Activated T-cell treated with anti-CD3 and anti-CD28 coated beads, Interleukin-2, amount 50 U/mL, for 24 hours (primary cell): ENCODE results near the gene PIP4K2A.
A peak's percentile ranks its signal among the peaks of the same experiment; 100 is the strongest.
"Not testable (repeated sequence)": the region's sequence is repeated elsewhere in the genome, so short reads cannot be mapped to it uniquely, and the experiment has no call there.

Source experiments
- DNase-seq: peaks from one replicate; pipeline ENCODE4 v3.0.0-alpha.2; 2020
- H3K27ac Mint-ChIP-seq: 2 replicates; pipeline ENCODE4 v1.8.0; 2020; ENCODE audit warnings: mild to moderate bottlenecking, mixed read lengths
- H3K27me3 Mint-ChIP-seq: 2 replicates; pipeline ENCODE4 v1.8.0; 2020; ENCODE audit warnings: mixed read lengths
- H3K36me3 Mint-ChIP-seq: 2 replicates; pipeline ENCODE4 v1.8.0; 2020; ENCODE audit warnings: low read depth, mixed read lengths
- H3K4me1 Mint-ChIP-seq: 2 replicates; pipeline ENCODE4 v1.8.0; 2020; ENCODE audit warnings: low read depth, mixed read lengths
- H3K4me3 Mint-ChIP-seq: 2 replicates; pipeline ENCODE4 v1.8.0; 2020; ENCODE audit warnings: mild to moderate bottlenecking, moderate library complexity, mixed read lengths
- H3K9me3 Mint-ChIP-seq: 2 replicates; pipeline ENCODE4 v1.8.0; 2020; ENCODE audit warnings: mixed read lengths

Gene PIP4K2A

GRCh38 chr10:22512015-22512414 lies 202.4 kb downstream of the PIP4K2A start:
- H3K27ac Mint-ChIP-seq, H3K36me3 Mint-ChIP-seq, H3K9me3 Mint-ChIP-seq, H3K4me1 Mint-ChIP-seq, DNase-seq, H3K4me3 Mint-ChIP-seq: not testable (repeated sequence)
- peaks cover 41% of the 10 kb centered on the region for H3K27me3 Mint-ChIP-seq

DNA sequence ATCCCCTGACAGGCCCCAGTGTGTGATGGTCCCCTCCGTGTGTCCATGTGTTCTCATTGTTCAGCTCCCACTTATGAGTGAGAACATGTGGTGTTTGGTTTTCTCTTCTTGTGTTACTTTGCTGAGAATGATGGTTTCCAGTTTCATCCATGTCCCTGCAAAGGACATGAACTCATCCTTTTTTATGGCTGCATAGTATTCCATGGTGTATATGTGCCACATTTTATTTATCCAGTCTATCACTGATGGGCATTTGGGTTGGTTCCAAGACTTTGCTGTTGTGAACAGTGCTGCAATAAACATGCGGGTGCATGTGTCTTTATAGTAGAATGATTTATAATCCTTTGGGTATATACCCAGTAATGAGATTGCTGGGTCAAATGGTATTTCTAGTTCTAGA lies 206.2 kb downstream of the PIP4K2A start:
- H3K36me3 Mint-ChIP-seq, DNase-seq, H3K4me3 Mint-ChIP-seq, H3K27ac Mint-ChIP-seq, H3K9me3 Mint-ChIP-seq: not testable (repeated sequence)
- Mint-ChIP-seq H3K27me3 (peaks cover 29% of the 10 kb centered on the region), H3K4me1 (peaks cover 13% of the 10 kb centered on the region)

DNA sequence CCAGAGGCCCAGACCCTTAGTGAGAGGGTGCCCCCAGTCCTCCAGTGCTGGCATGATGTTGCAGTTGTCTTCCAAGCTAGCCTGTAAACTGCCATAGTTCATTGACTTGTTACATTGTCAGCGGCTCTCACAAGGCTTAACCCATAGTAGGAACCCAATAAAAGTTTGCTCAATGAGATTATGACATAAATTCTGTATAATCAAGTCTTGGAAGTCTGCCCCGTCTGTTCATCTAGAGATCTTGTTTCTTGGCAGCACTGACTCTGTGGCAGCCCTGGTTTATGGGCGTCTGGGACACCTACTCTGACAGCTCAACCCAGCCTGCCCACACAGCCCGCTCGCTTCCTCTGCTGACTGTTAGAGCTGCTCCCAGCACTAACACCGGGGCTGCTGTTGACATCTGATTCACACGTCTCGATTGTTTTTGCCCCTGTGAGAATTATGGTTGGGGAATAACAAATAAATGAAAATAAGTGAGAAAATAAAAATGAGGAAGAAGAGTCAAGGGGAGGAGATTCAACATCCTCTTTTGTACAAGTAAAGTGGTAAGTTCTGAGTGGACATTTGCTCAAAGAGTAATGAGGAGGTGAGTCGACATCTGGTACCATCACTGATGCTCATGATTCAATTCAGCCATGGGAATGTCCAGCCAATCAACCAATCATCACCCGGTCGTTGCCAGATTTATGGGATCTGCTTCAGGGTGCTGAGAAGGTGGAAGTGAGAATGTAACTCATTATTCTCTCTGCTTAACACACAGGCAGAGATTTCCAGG lies 208.3 kb downstream of the PIP4K2A start:
- H3K27me3 Mint-ChIP-seq, result peaks cover 15% of the 10 kb centered on the region
- H3K9me3 Mint-ChIP-seq, result no peaks in the 10 kb centered on the region
- peaks cover 13% of the 10 kb centered on the region for H3K4me1 Mint-ChIP-seq
- no peaks in the 10 kb centered on the region for H3K36me3 Mint-ChIP-seq
- no peak overlapping the region for H3K27ac Mint-ChIP-seq
- no peak overlapping the region for H3K4me3 Mint-ChIP-seq
- DNase-seq, result peak; percentile 59

DNA sequence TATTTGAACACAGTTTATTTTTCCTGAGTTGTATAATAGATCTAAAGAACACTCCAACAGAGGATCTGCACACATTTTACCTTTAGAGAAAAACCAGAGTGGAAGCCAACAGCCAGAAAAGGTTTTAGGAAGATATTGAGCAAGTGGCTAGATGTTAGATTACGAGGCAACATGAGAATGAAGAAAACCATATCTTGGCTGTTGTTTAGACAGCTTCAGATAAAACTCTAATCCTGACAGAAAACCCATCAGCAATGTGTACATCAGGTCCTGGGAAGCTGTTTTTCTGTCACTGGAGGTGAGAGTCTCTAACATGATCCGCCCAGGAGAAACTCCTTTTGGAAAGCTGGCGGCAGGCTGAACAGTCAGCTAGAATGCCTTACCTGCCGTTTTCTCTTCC lies 209.6 kb downstream of the PIP4K2A start:
- H3K9me3 Mint-ChIP-seq, result no peaks in the 10 kb centered on the region
- no peaks in the 10 kb centered on the region for H3K36me3 Mint-ChIP-seq
- H3K27me3 Mint-ChIP-seq, result peaks cover 17% of the 10 kb centered on the region
- no peak overlapping the region for H3K4me3 Mint-ChIP-seq
- peaks cover 13% of the 10 kb centered on the region for H3K4me1 Mint-ChIP-seq
- H3K27ac Mint-ChIP-seq, result no peak overlapping the region
- DNase-seq, result no peak

GRCh38 chr10:22503315-22504088 lies 210.9 kb downstream of the PIP4K2A start:
- H3K4me3 Mint-ChIP-seq, result no peak overlapping the region
- H3K36me3 Mint-ChIP-seq, result no peaks in the 10 kb centered on the region
- no peak for DNase-seq
- H3K27ac Mint-ChIP-seq, result no peak overlapping the region
- no peaks in the 10 kb centered on the region for H3K9me3 Mint-ChIP-seq
- peaks cover 10% of the 10 kb centered on the region for H3K27me3 Mint-ChIP-seq
- H3K4me1 Mint-ChIP-seq, result peaks cover 13% of the 10 kb centered on the region

DNA sequence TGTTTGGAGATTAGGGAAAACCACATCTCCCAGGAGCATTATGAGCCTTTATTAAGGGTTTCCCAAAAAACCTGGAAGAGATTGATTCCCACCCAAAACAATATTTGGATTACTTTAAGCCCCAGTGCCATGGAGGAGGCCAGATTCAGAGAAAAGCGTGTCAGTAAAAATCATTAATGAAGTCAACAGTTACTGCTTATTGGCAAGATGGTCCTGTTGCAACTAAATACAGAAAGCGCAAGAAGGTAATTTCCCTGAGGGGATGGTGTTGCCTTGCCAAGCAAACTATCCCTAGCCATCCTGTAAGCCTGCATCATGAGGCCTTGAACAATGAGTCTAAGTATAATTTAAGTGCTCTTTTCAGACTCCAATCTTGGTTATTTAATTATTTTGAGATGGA lies 212.5 kb downstream of the PIP4K2A start:
- no peak overlapping the region for H3K27ac Mint-ChIP-seq
- H3K36me3 Mint-ChIP-seq, result no peaks in the 10 kb centered on the region
- H3K4me1 Mint-ChIP-seq, result peaks cover 10% of the 10 kb centered on the region

GRCh38 chr10:22501413-22501812 lies 213.0 kb downstream of the PIP4K2A start:
- Mint-ChIP-seq H3K27ac (no peak overlapping the region), H3K4me1 (peaks cover 8% of the 10 kb centered on the region), H3K27me3 (peaks cover 4% of the 10 kb centered on the region), H3K36me3 (no peaks in the 10 kb centered on the region), H3K9me3 (no peaks in the 10 kb centered on the region), H3K4me3 (no peak overlapping the region)
- no peak for DNase-seq

More for the DNA sequence above, 212.5 kb downstream of the PIP4K2A start:
- H3K9me3 Mint-ChIP-seq, result no peaks in the 10 kb centered on the region
- no peak for DNase-seq
- peaks cover 4% of the 10 kb centered on the region for H3K27me3 Mint-ChIP-seq
- no peak overlapping the region for H3K4me3 Mint-ChIP-seq

DNA sequence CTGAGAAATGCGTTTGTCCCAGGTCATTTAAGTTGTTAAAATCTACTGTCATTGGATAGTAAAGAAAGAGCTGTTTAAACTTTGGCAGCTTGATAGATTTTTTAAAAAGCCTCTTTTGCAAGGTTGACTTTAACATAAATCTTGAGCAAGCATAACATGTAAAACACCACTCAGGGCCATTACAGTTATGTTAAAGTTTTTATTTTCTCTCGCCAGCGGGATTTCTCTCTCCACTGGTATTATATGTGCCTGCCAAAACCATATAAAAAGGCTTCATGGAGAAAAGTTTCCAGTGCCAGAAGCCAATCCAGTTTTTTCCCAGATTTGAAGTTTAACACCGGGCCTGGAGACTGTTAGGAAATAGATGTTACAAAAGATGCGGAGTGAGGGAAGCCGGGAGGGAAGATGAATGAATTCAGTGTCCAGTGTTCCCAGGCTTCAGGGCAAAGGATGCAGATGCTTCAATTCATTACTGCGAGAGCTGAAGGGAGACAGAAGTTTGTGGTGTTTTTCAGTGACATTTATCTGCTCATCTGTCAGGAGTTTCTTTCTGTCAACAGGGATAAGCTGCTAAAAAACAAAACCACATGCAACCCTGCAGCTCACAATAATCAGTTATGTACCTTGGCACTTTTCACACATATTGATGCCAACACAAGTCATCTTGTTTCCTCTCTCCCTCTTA lies 213.6 kb downstream of the PIP4K2A start:
- Mint-ChIP-seq H3K27me3 (peaks cover 4% of the 10 kb centered on the region), H3K4me3 (no peak overlapping the region), H3K9me3 (no peaks in the 10 kb centered on the region), H3K4me1 (peaks cover 1% of the 10 kb centered on the region), H3K36me3 (no peaks in the 10 kb centered on the region), H3K27ac (no peak overlapping the region)
- DNase-seq, result no peak

DNA sequence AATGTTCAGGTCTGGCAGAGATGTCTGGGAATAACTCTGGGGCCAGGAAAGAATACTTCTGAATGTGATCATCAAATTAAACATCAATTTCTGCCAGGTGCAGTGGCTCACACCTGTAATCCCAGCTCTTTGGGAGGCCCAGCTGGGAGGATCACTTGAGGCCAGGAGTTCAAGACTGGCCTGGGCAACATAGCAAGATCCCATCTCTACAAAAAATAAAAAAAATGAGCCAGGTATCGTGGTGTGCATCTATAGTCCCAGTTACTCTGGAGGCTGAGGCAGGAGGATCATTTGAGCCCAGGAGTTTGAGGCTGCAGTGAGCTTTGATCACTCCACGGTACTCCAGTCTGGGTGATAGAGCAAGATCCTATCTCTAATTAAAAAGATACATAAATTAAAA lies 214.4 kb downstream of the PIP4K2A start:
- H3K4me3 Mint-ChIP-seq, H3K4me1 Mint-ChIP-seq, H3K27ac Mint-ChIP-seq: not testable (repeated sequence)

GRCh38 chr10:22495396-22495795 lies 219.0 kb downstream of the PIP4K2A start:
- Mint-ChIP-seq H3K27ac (no peak overlapping the region), H3K36me3 (no peaks in the 10 kb centered on the region)
- DNase-seq, result no peak

More for the DNA sequence above, 214.4 kb downstream of the PIP4K2A start:
- not testable (repeated sequence) for H3K36me3 Mint-ChIP-seq, H3K9me3 Mint-ChIP-seq, H3K27me3 Mint-ChIP-seq, DNase-seq

DNA sequence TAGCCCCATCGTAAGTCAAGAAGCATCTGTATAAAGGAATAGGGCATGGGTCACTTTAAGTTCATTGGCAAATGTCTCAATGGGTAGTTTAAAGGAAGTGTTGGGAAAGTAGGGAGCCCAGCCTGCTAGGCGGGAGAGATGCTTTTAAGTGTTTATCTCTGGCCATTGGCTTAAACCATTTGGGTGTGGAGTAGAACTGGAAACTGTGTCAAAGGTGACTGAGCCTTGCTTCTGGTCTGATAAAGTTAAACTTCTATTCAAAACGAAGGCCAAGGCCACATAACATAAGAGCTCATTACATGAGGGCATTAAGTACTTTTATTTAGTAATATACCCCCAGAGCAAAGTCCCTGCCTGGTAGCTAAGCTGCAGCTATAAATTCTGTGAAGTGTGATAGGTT lies 220.4 kb downstream of the PIP4K2A start:
- Mint-ChIP-seq H3K27ac (no peak overlapping the region), H3K27me3 (peaks cover 9% of the 10 kb centered on the region), H3K4me3 (no peak overlapping the region), H3K4me1 (peaks cover 19% of the 10 kb centered on the region), H3K9me3 (no peaks in the 10 kb centered on the region), H3K36me3 (no peaks in the 10 kb centered on the region)
- DNase-seq, result no peak

More at GRCh38 chr10:22495396-22495795, 219.0 kb downstream of the PIP4K2A start:
- peaks cover 19% of the 10 kb centered on the region for H3K4me1 Mint-ChIP-seq
- no peaks in the 10 kb centered on the region for H3K9me3 Mint-ChIP-seq
- H3K27me3 Mint-ChIP-seq, result peaks cover 11% of the 10 kb centered on the region
- no peak overlapping the region for H3K4me3 Mint-ChIP-seq

DNA sequence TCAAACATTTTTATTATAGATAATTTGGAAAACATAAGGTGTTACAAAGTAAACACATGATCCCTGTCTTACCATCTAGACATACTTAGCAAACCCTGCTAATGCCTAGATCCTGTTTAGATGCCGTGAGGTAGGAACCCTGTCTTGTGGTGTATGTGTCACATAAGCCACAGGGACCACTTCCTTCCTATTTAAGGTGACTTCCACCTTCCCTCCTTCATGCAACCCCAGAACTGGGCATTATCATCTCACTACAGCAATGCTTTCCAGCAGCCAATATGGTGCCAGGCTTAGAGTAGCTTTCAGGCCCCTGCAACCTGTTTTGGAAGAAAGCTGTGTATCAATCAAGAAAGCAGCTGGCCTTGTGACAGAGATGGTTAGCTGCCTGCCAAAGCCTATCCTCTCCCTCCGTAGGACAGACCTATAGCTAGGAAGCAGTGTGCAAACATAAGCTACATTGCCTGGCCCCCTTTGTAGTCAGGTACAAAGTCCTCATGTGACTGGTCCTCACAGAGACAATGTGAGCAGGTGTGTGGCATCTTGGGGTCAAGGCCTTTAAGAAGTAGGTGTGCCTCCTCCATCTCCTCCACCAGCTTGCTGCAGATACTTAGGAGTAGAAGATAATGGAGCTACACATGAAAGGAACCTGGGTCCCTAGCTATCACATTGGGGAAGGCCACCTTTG lies 222.3 kb downstream of the PIP4K2A start:
- Mint-ChIP-seq H3K4me3 (no peak overlapping the region), H3K27me3 (peaks cover 23% of the 10 kb centered on the region)

DNA sequence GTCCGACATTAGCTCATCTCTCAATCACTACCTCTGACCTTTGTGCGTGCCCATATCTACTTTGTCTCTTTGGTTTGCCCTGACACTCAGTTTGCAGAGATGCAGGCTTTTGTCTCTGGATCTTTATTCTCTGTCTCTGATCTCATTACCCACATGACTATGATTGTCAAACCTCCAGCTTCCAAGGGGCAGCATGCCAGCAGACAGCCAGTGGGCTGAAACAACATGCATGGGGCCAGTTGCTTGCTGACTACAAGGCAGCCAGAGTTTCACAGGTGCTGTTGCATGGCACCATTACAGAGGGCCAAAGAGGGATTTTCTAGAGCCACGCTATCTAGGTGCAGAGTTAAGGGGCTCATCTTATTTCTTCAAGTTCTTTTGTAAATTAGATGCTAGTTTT lies 222.9 kb downstream of the PIP4K2A start:
- H3K36me3 Mint-ChIP-seq, result no peaks in the 10 kb centered on the region
- H3K4me1 Mint-ChIP-seq, result peaks cover 19% of the 10 kb centered on the region
- H3K9me3 Mint-ChIP-seq, result no peaks in the 10 kb centered on the region
- no peak overlapping the region for H3K4me3 Mint-ChIP-seq
- DNase-seq, result no peak
- peaks cover 29% of the 10 kb centered on the region for H3K27me3 Mint-ChIP-seq
- no peak overlapping the region for H3K27ac Mint-ChIP-seq

More for the DNA sequence above, 222.3 kb downstream of the PIP4K2A start:
- Mint-ChIP-seq H3K27ac (no peak overlapping the region), H3K9me3 (no peaks in the 10 kb centered on the region), H3K36me3 (no peaks in the 10 kb centered on the region), H3K4me1 (peaks cover 19% of the 10 kb centered on the region)
- no peak for DNase-seq

GRCh38 chr10:22489975-22490374 lies 224.4 kb downstream of the PIP4K2A start:
- H3K27me3 Mint-ChIP-seq, result peaks cover 30% of the 10 kb centered on the region
- no peak overlapping the region for H3K27ac Mint-ChIP-seq
- H3K4me3 Mint-ChIP-seq, result no peak overlapping the region
- H3K4me1 Mint-ChIP-seq, result peaks cover 19% of the 10 kb centered on the region
- H3K9me3 Mint-ChIP-seq, result no peaks in the 10 kb centered on the region
- no peaks in the 10 kb centered on the region for H3K36me3 Mint-ChIP-seq
- DNase-seq, result no peak
